Stimulated activated CD8-positive, alpha-beta memory T cell treated with anti-CD3 and anti-CD28 coated beads, Interleukin-15, amount 100 ng/mL, for 4 hours (primary cell): Measurements from ENCODE around the gene SUGP2.
"Not testable (repeated sequence)": the region's sequence is repeated elsewhere in the genome, so short reads cannot be mapped to it uniquely, and the experiment has no call there.

Source experiments
- DNase-seq, 2 donors: peaks; one replicate each; pipeline ENCODE4 v3.0.0-alpha.2; 2020; ENCODE audit warnings: low read depth in 2 of 2

The SUGP2 gene

DNA sequence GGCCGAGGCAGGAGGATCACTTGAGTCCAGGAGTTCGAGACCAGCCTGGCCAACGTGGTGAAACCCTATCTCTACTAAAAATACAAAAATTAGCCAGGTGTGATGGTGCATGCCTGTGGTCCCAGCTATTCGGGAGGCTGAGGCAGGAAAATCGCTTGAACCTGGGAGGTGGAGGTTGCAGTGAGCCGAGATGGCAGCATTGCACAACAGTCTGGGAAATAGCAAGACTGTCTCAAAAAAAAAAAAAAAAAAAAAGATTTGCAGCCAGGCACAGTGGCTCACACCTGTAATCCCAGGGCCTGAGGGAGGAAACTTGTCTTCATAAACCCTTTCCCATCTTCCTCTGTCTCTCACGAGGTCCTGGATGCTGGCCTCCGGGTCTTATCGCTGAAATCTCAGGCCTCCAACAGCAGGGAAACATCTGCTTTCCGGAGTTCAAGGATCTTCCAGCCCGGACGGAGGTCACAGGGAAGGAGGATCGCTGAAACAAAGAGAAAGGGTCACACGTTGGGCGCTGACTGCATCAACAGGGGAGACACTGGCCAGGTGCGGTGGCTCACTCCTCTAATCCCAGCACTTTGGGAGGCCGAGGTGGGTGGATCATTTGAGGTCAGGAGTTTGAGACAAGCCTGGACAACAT, 80.8 kb downstream of the SUGP2 start:
- DNase-seq = not testable (repeated sequence)

DNA sequence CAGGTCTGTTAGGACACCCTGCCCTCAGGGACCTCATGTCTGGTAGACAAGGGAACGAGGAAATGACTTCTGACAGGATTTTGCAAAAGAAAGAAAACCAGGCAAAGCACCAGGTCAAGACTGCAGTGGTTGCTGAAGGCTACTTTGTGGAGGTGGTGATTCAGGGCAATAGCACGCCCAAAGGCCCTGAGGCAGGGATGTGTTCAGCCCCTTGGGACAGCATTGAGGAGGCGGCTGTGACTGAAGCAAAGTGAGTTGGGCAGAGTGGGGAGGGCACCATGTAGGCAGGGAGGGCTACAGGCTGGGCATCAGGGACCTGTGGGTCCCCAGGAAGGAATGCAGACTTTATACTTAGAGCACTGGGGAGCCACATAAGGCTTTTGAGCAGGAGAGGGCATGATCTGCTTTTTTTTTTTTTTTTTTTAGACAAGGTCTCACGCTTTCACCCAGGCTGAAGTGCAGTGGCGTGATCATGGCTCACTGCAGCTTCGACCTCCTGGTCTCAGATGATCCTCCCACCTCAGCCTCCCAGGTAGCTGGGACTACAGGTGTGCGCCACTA, 81.5 kb downstream of the SUGP2 start:
- no peak for DNase-seq

DNA sequence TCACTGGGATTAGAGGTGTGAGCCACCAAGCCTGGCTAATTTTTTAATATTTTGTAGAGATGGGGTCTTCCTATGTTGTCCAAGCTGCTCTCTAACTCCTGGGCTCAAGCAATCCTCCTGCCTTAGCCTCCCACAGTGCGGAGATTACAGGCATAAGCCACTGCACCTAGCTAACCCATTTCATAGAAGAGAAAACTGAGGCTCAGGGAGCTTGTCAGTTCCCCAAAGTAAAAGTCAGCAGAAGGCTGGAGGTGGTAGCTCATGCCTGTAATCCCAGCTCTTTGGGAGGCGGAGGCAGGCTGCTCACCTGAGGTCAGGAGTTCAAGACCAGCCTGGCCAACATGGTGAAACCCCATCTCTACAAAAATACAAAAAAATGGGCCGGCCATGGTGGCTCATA, 83.5 kb downstream of the SUGP2 start:
- DNase-seq = no peak

DNA sequence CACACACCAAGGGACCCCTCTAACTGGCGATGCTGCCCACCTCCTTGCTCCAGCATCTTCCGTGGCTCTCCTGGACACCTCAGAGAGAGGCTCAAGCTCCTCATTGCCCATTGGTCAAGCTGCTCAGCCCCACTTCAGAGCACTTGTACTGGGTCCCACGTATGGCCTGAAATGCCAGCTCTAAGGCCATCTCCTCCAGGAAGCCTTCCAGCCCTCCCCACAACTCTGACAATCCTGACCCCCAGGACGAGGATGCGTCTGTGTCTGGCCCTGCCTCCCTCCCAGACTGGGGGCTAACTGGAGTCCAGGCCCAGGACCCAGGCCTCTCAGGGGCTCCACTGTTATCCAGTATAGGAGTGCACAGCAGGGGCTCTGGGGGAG, 84.4 kb downstream of the SUGP2 start:
- DNase-seq = no peak

DNA sequence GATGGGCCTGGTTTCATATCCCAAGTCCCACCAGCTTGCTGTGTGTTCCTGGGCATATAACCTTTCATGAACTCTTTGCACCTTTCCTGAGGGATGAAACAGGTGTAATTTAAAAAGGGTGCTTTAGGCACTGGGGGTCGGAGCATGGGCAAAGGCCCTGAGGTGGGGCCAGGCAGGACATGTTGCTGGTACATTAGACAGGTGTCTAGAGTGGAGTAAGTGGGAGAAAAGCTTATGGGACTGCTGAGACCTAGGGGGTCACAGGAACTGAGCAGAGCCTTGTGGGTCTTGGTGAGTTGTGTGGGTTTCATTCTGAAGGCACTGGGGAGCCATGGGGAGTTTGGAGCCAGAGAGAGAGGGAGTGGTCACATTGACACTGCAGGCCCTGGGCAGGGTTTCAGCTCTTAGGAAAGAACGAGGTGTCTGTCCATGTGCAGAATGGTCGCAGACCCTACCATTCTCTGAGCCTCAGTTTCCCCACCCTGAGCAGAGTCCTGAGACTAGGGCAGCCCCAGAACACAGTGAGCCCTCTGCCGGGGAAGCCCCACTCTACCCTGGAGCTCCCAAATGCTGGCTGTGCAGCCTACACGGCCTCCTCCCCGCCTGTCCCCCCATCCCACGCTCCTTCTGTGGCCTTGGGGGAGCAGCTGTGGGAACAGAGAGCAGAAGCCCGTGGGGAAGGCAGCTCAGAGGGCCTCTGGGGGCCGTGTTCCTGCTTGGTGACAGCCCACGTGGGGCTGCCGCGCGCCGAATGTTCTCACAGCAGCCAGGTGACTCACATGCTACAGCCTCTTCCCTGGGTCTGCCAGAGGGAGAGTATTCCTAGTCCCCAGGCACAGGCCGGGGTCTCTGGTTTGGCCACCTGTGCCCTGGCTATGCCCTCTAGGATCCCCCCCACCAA, 85.0 kb downstream of the SUGP2 start:
- no peak for DNase-seq

DNA sequence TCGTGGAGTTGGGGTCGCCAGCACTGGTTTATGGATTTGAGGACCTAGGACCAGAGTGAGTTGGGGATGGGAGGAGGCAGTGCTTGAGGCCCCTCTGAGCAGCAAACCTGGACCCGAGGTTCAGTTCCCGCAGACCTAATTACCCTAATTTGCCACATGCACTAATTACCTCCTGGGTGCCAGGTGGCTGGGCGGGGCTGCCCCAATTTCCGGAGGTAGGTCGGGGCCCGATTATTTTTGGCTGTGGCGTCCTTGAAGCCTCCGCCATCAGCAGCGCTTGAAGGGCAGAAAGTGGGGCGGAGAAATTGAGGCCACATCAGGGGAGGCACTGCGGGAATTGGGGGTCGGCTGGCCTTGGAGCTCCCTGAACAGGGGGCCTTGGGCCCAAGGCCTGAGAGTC, 86.4 kb downstream of the SUGP2 start:
- no peak for DNase-seq

DNA sequence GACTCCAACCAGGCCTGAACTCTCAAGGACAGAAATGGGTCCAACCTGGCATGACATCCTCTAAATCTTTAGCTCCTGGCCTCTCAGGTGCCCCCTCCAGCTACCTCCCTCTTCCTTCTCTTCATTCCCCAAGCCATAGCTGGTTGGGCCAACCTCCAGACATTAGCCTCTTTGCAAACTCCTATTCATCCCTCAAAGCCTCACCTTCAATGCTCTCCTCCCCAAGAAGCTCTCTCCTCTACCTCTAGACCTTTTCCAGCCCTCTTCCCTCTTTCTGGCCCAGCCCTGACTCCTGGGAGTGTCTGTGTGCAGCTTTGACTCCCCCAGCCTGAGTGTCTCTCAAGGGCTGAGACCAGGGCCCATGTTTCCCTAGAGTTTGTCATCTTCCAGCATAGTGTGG, 87.0 kb downstream of the SUGP2 start:
- DNase-seq = no peak

DNA sequence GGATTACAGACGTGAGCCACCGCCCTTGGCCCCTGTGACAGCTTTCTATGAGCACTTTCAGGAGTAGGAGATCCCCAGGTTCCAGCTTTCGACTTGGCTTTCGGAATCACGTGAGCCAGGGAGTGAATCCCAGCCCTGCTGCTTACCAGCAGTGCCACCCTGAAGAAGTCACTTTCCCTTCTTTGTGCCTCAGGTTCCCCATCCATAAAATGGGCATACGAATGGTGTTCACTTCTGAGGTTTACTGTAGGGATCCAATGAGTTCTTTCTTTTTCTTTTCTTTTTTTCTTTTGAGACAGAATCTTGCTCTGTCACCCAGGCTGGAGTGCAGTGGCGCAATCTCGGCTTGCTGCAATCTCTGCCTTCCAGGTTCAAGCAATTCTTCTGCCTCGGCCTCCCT, 88.0 kb downstream of the SUGP2 start:
- no peak for DNase-seq

DNA sequence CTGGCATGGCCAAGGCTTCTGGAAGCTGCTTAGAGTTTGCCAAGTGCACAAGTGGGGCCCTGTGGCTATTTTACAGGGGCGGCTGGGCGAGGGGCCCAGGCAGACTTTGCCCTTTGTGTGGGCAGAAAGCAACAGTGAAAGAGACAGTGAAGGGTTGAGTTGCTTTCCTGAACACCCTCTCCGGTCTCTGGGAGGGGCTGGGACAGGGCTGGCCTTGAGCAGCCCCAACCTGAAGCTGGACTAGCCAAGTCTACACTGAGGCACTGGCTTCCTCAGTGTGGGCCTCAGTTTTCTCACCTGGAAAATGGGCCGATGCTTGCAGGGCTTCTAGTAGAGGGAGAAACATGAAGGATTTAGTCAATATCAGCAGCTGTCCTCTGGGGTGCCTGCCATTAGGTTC, 89.9 kb downstream of the SUGP2 start:
- no peak for DNase-seq

DNA sequence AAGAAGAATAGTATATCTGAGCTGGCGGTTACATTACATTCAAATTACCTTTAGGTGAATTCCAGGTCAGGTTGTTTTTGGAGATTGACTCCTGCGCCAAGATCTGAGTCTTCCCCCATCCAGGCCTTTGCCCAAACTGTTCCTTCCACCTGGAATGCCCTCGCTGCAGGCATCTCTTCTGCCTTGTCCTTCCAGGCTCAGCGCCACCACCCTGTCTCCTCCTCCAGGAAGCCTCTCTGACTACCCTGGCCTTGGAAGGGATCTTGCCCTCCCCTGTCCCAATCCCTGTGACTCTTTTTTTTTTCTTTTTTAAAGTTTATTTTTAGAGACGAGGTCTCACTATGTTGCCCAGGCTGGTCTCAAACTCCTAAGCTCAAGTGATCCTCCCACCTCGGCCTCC, 90.6 kb downstream of the SUGP2 start:
- DNase-seq = no peak

DNA sequence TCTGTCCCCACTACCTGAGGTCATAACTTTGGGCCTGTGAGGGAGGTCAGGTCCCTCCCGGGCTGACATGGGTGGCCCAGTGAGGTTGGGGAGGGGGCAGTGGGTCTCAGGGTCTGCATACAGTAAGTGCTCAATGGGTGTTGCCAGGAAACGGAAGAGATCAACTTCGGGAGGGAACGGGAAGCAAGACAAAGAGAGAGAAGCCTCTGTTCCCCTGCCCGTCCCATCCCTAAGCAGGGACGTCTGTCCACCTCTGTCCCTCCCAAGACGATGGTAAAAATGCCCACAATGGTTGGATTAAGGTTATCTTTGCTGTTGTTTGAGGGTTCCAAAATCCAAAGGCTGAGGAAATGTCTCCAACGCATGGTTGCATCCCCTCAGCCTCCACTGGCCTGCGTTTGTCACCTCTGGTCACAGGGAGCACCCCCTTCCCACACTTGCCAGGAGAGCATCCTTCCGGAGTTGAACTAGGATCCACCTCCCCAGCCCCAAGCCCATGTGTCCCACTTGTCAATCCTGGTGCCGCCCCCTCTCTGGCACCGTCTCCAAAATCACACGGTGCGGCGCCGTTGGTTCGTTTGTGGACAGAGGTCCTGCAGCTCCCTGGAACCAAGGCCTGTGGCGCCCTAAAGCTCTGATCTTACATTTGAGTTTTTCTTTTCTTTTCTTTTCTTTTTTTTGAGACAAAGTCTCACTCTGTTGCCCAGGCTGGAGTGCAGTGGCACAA, 91.5 kb downstream of the SUGP2 start:
- no peak for DNase-seq
